Ascending aorta (tissue), 2 donors: ENCODE data around the gene DDX31. TPM values are rescaled to one million over a fixed set of nuclear protein-coding genes. Genes with fewer than 3 reads are reported as not detected.

ENCODE experiments used
- DNase-seq, 2 donors: peaks; one replicate each; pipeline ENCODE4 v3.0.0-alpha.2; 2019; ENCODE audit warnings: low spot score in 2 of 2
- H3K27ac ChIP-seq, 2 donors: fragments of 200-600 bp; sonication (generic); one replicate each; pipeline ENCODE4 v1.5.1; 2016 to 2017; ENCODE audit warnings: mild to moderate bottlenecking in 1 of 2
- H3K27me3 ChIP-seq: fragments of 200-600 bp; sonication (generic); one replicate; pipeline ENCODE4 v1.5.1; 2017
- H3K36me3 ChIP-seq, 2 donors: fragments of 200-600 bp; sonication (generic); one replicate each; pipeline ENCODE4 v1.5.1; 2016
- H3K4me1 ChIP-seq, 2 donors: fragments of 200-600 bp; sonication (generic); one replicate each; pipeline ENCODE4 v1.5.1; 2016 to 2017; ENCODE audit warnings: mild to moderate bottlenecking in 1 of 2
- H3K4me3 ChIP-seq, 2 donors: fragments of 200-600 bp; sonication (generic); one replicate each; pipeline ENCODE4 v1.5.1; 2016 to 2017; ENCODE audit warnings: mild to moderate bottlenecking in 1 of 2
- H3K9me3 ChIP-seq, 2 donors: fragments of 200-600 bp; sonication (generic); one replicate each; pipeline ENCODE4 v1.5.1; 2016
- intact Hi-C: fragments of 100-400 bp; cut with DNase I; formaldehyde crosslinking; loops from one replicate; pipeline ENCODE4 v1.15.1; 2023
- total RNA-seq: library from RNA; depleted of rRNA; stranded (reverse); fragments of >200 nt; gene quantifications from one replicate; pipeline ENCODE4 v1.1.0, GENCODE V29; 2016
- TF ChIP-seq, protein P1 (sequence below), 3 experiments: fragments of 200-600 bp in 2 of 3; fragments of 450-650 bp in 1 of 3; sonication (generic) in 2 of 3; IDR thresholded peaks; one replicate each; pipeline ENCODE4 v1.5.1; 2016 to 2019; ENCODE audit warnings: antibody characterized with exemption in 3 of 3, mild to moderate bottlenecking in 1 of 3, moderate library complexity in 1 of 3

Gene DDX31
- total RNA-seq, 1 donor from 2014 or later: 20.4 TPM

DNA sequence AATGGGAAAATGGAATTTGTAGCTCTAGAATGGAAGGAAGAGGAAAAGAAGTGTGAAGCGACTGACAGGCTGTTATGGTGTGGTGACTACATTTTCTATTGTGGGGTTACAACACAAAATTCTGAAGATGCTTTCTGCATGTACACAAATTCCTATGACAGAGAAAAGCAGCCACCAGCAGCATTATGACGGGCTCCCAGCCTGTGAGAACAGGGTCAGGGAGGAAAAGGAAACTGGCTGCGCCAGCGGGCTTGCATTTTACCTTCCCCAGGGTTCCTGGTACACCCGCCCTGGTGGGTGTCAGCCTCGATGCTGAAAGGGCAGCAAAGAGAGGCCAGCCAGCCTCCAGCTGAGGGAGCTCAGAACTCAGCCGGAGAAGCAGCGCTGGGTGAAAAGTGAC is 41.0 kb downstream of the DDX31 start:
- Histone ChIP-seq H3K27ac (no peak overlapping the region), H3K36me3 (peaks cover 43 to 58% of the 10 kb centered on the region in 2 donors), H3K9me3 (no peaks in the 10 kb centered on the region), H3K27me3 (no peaks in the 10 kb centered on the region), H3K4me3 (no peak overlapping the region), H3K4me1 (no peaks in the 10 kb centered on the region)
- TF ChIP-seq, protein P1, sequence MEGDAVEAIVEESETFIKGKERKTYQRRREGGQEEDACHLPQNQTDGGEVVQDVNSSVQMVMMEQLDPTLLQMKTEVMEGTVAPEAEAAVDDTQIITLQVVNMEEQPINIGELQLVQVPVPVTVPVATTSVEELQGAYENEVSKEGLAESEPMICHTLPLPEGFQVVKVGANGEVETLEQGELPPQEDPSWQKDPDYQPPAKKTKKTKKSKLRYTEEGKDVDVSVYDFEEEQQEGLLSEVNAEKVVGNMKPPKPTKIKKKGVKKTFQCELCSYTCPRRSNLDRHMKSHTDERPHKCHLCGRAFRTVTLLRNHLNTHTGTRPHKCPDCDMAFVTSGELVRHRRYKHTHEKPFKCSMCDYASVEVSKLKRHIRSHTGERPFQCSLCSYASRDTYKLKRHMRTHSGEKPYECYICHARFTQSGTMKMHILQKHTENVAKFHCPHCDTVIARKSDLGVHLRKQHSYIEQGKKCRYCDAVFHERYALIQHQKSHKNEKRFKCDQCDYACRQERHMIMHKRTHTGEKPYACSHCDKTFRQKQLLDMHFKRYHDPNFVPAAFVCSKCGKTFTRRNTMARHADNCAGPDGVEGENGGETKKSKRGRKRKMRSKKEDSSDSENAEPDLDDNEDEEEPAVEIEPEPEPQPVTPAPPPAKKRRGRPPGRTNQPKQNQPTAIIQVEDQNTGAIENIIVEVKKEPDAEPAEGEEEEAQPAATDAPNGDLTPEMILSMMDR (IDR thresholded peaks at IDR 0.05): no peak
- no peak for DNase-seq
- intact Hi-C loops: no loop called here

DNA sequence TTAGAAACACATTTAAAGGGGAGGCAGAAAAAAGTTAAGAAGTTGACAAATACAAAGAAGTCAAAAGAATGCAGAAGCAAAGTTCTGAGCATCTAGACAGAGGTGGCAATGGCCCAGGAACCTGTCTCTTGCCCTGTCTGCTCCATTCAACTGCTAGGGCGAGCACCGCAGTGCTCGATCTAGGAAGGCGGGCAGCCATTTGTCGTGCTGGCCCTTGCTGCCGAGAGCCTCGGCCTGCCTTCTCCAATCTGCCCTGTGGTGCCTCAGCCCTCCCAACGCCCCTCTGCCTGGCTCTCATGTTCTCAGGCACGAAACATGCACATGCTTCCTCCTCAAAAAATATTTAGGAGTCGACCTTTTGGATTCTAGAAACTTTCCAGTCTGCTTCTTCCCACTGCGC is 42.2 kb downstream of the DDX31 start:
- intact Hi-C loops: no loop called here
- H3K4me3 ChIP-seq: no peak overlapping the region
- no peaks in the 10 kb centered on the region for H3K27me3 ChIP-seq
- H3K36me3 ChIP-seq: peaks cover 49 to 64% of the 10 kb centered on the region in 2 donors
- no peak for DNase-seq
- no peaks in the 10 kb centered on the region for H3K9me3 ChIP-seq
- H3K27ac ChIP-seq: no peak overlapping the region
- TF ChIP-seq, protein P1 (IDR thresholded peaks at IDR 0.05): no peak
- no peaks in the 10 kb centered on the region for H3K4me1 ChIP-seq

DNA sequence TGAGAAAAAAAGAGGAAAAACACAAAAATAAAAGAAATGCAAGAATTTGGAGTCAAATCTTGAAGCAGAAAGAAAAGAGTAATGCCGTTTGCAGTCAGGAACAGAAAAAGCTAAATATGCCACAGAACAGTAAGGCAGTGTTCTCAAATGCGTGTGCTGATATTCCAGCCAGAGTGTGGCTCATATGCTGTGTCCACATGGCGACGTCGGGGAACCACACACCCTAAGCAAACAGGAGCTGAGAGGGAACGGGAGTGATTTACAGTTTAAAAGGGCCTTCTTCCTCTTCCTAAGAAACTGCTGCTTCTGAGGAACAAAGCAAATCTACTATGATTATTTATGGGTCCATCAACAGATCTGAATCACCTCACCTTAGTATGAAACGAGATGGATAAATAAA is 42.7 kb downstream of the DDX31 start:
- H3K27ac ChIP-seq: no peak overlapping the region
- intact Hi-C loops: no loop called here
- H3K27me3 ChIP-seq: no peaks in the 10 kb centered on the region
- no peaks in the 10 kb centered on the region for H3K4me1 ChIP-seq
- DNase-seq: no peak
- H3K4me3 ChIP-seq: no peak overlapping the region
- TF ChIP-seq, protein P1 (IDR thresholded peaks at IDR 0.05): no peak
- no peaks in the 10 kb centered on the region for H3K9me3 ChIP-seq
- peaks cover 53 to 68% of the 10 kb centered on the region in 2 donors for H3K36me3 ChIP-seq

DNA sequence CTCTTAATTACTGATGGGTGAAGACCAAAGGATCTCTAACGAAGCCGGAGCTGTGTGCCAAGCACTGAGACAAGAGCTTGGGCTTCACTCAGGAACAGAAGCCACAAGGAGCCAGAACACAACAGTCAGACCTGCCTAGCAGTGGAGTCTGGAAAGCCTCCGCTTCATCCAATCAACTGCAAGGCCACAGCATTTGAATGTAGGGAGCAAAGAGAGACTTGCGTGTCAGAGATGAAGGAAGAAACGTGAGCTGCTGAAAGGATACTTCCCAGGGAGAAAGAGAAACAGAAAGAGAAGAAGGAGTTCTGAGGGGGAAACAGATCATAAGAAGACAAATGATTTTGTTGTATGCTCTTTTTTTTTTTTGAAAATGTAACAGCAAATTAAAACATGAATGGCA is 43.5 kb downstream of the DDX31 start:
- TF ChIP-seq, protein P1 (IDR thresholded peaks at IDR 0.05): no peak
- no peak overlapping the region for H3K4me3 ChIP-seq
- H3K9me3 ChIP-seq: no peaks in the 10 kb centered on the region
- no peaks in the 10 kb centered on the region for H3K27me3 ChIP-seq
- H3K36me3 ChIP-seq: peaks cover 50 to 70% of the 10 kb centered on the region in 2 donors
- DNase-seq: no peak
- H3K4me1 ChIP-seq: no peaks in the 10 kb centered on the region
- intact Hi-C loops: no loop called here
- H3K27ac ChIP-seq: no peak overlapping the region

DNA sequence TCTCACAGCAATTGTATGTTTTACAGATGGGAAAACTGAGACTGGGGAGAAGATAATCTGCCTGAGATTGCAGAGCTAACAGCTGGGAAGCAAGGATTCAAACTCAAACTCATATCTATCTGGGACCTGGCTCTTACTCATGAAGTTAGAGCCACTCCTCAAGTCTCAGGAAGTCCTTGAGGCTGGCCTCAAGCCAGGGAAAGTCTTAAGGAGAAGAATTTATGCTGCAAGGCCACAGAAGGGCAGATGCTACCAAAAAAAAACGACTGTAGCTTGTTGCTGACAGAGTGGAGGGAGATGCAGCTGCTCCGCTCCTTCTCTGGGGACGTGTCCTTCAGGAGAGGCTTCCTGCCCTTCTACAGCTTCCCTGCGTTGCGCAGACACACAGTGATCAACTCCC is 47.6 kb downstream of the DDX31 start:
- Histone ChIP-seq H3K27ac (no peak overlapping the region), H3K4me3 (no peak overlapping the region), H3K27me3 (no peaks in the 10 kb centered on the region), H3K36me3 (peaks cover 30 to 59% of the 10 kb centered on the region in 2 donors), H3K9me3 (no peaks in the 10 kb centered on the region), H3K4me1 (no peaks in the 10 kb centered on the region)
- TF ChIP-seq, protein P1 (IDR thresholded peaks at IDR 0.05): no peak
- intact Hi-C loops: no loop called here
- no peak for DNase-seq

DNA sequence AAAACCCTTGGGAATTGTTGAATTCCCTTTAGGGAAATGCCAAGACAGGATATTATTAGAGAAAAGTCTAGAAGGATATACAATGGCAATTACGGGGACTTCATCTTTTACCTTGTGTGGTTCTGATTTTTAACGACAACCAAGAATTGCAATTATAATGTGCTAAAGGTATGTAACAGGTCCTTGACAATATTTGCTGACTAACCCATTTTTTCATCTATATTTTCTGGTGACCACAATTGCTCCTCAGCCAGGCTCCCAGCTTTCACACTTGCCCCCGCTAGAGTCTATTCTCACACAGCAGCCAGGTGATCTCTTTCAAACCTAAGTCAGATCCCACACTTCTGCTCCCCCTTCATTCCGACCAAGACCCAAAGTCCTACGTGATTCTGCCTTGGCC is 53.1 kb downstream of the DDX31 start:
- no peak for DNase-seq
- H3K36me3 ChIP-seq: peaks cover 38 to 80% of the 10 kb centered on the region in 2 donors
- H3K27ac ChIP-seq: no peak overlapping the region
- no peaks in the 10 kb centered on the region for H3K27me3 ChIP-seq
- intact Hi-C loops: no loop called here
- H3K4me1 ChIP-seq: no peaks in the 10 kb centered on the region
- TF ChIP-seq, protein P1 (IDR thresholded peaks at IDR 0.05): no peak
- no peak overlapping the region for H3K4me3 ChIP-seq
- H3K9me3 ChIP-seq: no peaks in the 10 kb centered on the region
